ENCODE results near the gene CCDC124. TPM values are rescaled to one million over a fixed set of nuclear protein-coding genes. Genes with fewer than 3 reads are reported as not detected.

The CCDC124 gene
- total and polyA plus RNA-seq, 2 of the 4 experiments (the other 2 are of a cell fraction): 30.1 to 112 TPM

DNA sequence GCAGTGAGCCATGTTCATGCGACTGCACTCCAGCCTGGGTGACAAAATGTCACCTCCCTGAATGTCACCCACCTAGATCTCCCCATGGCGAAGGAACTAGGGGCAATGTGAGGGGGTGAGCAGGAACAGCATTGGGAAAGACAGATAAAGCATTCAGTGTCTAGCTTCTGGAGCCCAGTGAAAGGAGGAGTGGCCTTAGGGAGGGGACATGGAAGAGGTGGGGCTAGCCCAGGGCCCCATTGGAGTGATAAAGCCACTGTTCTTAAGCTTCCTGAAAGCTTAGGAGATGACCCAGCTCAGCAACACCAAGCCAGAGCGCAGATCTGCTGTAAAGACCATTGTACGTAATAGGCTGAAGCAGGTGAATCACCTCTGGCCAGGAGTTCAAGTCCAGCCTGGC, 21.1 kb downstream of the CCDC124 start:
- no peak overlapping the region for H4K8ac ChIP-seq (ENCODE audit: low read depth in 2 of 2, low read length in 2 of 2)
- H2AK5ac ChIP-seq (ENCODE audit: low read depth, low read length): no peak overlapping the region
- no peak overlapping the region for H3K27ac ChIP-seq (ENCODE audit: insufficient read depth, low read length)
- H3K23ac ChIP-seq (ENCODE audit: low read depth, low read length): no peak overlapping the region
- H4K5ac ChIP-seq (ENCODE audit: low read depth, low read length): no peak overlapping the region
- no peak overlapping the region for H3K4me2 ChIP-seq (ENCODE audit: low read depth, low read length)
- H2BK5ac ChIP-seq (ENCODE audit: low read depth, low read length, poor library complexity, severe bottlenecking): no peak overlapping the region
- POLR2A ChIA-PET (ENCODE audit: unreplicated experiment): no interaction called here
- no peak overlapping the region for H3K4me3 ChIP-seq (ENCODE audit: insufficient read depth, low read depth, low read length)
- H2BK120ac ChIP-seq (ENCODE audit: low read depth, low read length): no peak overlapping the region
- H2AFZ ChIP-seq (replicated peaks; ENCODE audit: low read length, poor library complexity): no peak overlapping the region
- H3K9ac ChIP-seq (ENCODE audit: low read depth, low read length): no peak overlapping the region
- no peaks in the 10 kb centered on the region for H3K4me1 ChIP-seq (ENCODE audit: control insufficient read depth, insufficient read depth, low read length)
- H3K9me3 ChIP-seq (ENCODE audit: control insufficient read depth, insufficient read depth, low read length): no peaks in the 10 kb centered on the region; the same call in 1 of the 2 replicates
- dilution Hi-C loops (cut with HindIII; ENCODE audit: low sequenced_read_pairs, unreplicated experiment) (no loop called here), in situ Hi-C loops (cut with MboI; ENCODE audit: low sequenced_read_pairs) (no loop called here), intact Hi-C loops (cut with micrococcal nuclease) (no loop called here)
- TF ChIP-seq RFX5 (IDR thresholded peaks at IDR 0.05; ENCODE audit: low read depth, low read length) (no peak), RAD21 (IDR thresholded peaks at IDR 0.05; ENCODE audit: low read length) (no peak), MAZ (IDR thresholded peaks at IDR 0.05; ENCODE audit: borderline replicate concordance, low read depth, low read length) (no peak), FOS (IDR thresholded peaks at IDR 0.05; ENCODE audit: low read depth, low read length) (no peak), SMC3 (IDR thresholded peaks at IDR 0.05; ENCODE audit: low read depth, low read length) (no peak), NFE2L2 (IDR thresholded peaks at IDR 0.05; ENCODE audit: low read depth, low read length) (no peak)
- TF ChIP-seq, protein P1, sequence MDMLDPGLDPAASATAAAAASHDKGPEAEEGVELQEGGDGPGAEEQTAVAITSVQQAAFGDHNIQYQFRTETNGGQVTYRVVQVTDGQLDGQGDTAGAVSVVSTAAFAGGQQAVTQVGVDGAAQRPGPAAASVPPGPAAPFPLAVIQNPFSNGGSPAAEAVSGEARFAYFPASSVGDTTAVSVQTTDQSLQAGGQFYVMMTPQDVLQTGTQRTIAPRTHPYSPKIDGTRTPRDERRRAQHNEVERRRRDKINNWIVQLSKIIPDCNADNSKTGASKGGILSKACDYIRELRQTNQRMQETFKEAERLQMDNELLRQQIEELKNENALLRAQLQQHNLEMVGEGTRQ (IDR thresholded peaks at IDR 0.05; ENCODE audit: low read depth, low read length): no peak
- no TSS peak for BruUV-seq (replicated peaks)
- no peak overlapping the region for H3K14ac ChIP-seq (replicated peaks; ENCODE audit: low read depth, low read length)
- H2BK15ac ChIP-seq (ENCODE audit: low read depth, low read length): no peak overlapping the region
- no peak for ATAC-seq (ENCODE audit: low read depth)
- H3K79me1 ChIP-seq (ENCODE audit: low read depth in 1 of 2, low read length in 2 of 2): no peaks in the 10 kb centered on the region
- no peak overlapping the region for H3K4ac ChIP-seq (ENCODE audit: low read depth, low read length)
- H2AK9ac ChIP-seq (replicated peaks; ENCODE audit: low read depth, low read length, poor library complexity): no peak overlapping the region
- no peak overlapping the region for H3K56ac ChIP-seq (ENCODE audit: extremely low read depth, insufficient read depth, low read length)
- H3K9me1 ChIP-seq (ENCODE audit: insufficient read depth, low read length): no peaks in the 10 kb centered on the region
- CTCF ChIA-PET: no interaction called here
- no peaks in the 10 kb centered on the region for H3K36me3 ChIP-seq (ENCODE audit: control insufficient read depth, insufficient read depth, low read length)
- WGBS, 2 experiments (ENCODE audit: extremely low coverage in 2 of 2, insufficient read length in 1 of 2): no CpG with 5 or more reads among the region's 4 CpGs
- H4K20me1 ChIP-seq (ENCODE audit: insufficient read depth, low read length): no peaks in the 10 kb centered on the region
- H2BK20ac ChIP-seq (ENCODE audit: low read depth, low read length): no peak overlapping the region
- peaks cover 77% of the 10 kb centered on the region for H3K27me3 ChIP-seq (ENCODE audit: control insufficient read depth, insufficient read depth, low read length)
- no peak overlapping the region for H4K91ac ChIP-seq (ENCODE audit: insufficient read depth, low read depth, low read length)
- DNase-seq: no peak
- no peak overlapping the region for H3K18ac ChIP-seq (ENCODE audit: low read depth, low read length)

All from IMR-90 (cell line).